DMS114 treated with DMSO at 0.1 percent for 48 hours (cell line): Measurements from ENCODE around the gene C1QTNF8.
"Not testable (repeated sequence)": the region's sequence is repeated elsewhere in the genome, so short reads cannot be mapped to it uniquely, and the experiment has no call there.

ENCODE experiments used
- DNase-seq: peaks from one replicate; lab custom pipeline; 2025; ENCODE audit not compliant: unreplicated experiment; lab: John Stamatoyannopoulos, UW

C1QTNF8 gene

DNA sequence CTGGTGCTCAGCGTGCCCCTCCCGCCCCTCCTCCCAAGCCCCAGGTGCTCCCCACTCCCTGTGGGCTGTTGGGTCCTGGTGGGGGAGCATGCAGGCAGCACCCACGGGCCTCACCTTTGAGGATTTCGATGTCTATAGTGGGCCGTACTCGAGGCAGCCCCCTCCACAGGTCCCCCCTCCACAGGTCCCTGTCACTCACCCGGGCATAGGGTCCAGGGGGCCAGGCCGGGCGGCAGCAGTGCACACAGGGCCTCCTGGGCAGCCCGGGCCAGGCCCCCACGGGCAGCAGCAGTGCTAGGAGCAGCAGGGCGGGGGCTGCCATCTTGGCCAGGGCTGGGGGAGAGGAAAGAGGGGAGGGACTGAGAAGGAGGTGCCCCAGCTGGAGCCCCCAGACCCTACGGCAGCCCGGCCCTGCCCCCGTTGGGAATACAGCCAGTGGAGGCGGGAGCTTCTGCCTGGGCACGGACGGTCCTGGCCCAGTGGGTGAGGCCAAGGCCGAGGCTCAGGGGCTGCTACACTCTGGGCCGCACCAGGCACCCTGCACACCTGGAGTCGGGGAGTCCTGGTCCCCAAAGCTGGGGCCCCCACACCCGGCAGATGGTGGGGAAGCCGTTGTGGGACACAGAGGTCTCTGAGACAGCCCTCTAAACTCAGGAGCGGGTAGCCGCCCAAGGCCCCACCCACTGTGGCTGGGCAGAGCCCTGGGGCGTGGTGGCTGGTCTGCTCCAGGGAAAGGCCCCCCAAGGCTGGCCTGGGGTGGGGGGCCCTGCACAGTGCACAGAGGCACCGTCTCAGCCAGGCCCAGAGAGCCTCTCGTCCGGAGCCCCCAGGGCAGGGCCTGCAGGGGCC is 1.2 kb downstream of the C1QTNF8 start:
- DNase-seq = no peak

DNA sequence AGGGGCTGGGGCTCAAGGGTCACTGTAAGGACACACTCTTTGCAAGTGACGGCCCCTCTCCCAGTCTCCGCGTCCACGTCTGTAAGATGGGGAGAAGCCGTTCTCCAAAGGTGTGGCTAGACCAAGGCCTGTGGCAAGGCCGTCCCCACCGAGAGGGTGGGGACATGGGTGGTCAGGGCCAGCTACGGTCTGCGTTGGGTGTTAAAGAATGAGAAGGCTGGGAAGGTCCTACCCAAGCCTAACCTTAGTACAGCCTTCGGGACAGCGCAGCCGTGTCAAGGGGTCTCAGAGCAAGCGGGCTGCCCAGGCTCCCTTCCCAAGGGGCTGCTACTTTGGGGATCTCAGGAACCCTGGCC is 1.9 kb downstream of the C1QTNF8 start:
- no peak for DNase-seq

DNA sequence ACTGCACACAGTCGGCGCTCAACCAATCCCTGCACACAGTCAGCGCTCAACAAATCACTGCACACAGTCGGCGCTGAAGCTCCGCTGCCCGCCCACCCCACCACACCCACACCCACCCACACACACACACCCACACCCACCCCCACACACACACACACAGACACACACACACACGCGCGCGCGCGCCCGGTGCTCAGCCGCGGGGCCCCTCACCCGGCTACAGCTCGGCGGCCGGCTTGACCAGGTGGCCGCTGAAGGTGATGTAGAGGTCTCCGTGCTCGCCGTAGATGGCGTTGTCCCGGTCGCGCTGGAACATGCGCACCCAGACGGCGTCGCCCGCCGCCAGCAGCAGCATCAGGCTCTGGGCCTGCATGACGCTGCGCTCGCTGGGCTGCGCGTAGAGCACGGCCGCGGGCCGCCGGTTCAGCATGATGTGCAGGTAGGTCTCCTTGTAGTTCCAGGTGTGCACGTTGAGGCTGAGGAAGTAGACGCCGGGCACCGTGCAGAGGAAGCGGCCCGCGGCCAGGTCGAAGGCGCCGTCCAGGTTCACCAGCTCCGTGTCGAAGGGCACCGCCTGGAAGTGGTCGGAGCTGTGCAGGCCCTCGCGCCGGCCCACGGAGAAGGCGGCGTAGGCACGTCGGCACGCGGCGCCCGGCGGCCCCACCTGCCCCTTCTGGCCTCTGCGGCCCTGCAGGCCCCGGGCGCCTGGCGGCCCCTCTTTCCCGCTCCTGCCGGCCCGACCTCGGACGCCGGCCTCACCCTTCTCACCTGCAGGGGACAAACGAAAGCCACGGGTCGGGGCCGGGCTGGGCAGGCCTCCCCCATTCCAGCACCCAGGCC is 2.5 kb downstream of the C1QTNF8 start:
- DNase-seq = no peak

DNA sequence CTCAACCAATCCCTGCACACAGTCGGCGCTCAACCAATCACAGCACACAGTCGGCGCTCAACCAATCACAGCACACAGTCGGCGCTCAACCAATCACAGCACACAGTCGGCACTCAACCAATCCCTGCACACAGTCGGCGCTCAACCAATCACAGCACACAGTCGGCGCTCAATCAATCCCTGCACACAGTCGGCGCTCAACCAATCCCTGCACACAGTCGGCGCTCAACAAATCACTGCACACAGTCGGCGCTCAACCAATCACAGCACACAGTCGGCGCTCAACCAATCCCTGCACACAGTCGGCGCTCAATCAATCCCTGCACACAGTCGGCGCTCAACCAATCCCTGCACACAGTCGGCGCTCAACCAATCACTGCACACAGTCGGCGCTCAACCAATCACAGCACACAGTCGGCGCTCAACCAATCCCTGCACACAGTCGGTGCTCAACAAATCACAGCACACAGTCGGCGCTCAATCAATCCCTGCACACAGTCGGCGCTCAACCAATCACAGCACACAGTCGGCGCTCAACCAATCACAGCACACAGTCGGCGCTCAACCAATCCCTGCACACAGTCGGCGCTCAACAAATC is 3.3 kb downstream of the C1QTNF8 start:
- DNase-seq = not testable (repeated sequence)

DNA sequence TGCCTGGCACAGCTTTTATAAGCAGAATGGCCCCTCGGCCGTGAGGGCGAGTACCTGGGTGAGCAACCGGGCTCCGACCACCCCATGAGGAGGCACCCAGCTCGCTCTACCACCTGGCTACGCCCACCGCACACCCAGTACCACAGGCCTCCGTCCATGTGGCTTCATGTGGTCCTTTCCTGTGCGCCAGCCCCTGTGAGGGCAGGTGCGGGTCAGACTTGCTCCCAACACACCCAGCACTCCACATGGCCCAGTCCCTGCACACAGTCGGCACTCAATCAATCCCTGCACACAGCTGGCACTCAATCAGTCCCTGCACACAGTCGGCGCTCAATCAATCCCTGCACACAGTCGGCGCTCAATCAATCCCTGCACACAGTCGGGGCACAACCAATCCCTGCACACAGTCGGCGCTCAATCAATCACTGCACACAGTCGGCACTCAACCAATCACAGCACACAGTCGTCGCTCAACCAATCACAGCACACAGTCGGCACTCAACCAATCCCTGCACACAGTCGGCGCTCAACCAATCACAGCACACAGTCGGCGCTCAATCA is 4.0 kb downstream of the C1QTNF8 start:
- DNase-seq = no peak

DNA sequence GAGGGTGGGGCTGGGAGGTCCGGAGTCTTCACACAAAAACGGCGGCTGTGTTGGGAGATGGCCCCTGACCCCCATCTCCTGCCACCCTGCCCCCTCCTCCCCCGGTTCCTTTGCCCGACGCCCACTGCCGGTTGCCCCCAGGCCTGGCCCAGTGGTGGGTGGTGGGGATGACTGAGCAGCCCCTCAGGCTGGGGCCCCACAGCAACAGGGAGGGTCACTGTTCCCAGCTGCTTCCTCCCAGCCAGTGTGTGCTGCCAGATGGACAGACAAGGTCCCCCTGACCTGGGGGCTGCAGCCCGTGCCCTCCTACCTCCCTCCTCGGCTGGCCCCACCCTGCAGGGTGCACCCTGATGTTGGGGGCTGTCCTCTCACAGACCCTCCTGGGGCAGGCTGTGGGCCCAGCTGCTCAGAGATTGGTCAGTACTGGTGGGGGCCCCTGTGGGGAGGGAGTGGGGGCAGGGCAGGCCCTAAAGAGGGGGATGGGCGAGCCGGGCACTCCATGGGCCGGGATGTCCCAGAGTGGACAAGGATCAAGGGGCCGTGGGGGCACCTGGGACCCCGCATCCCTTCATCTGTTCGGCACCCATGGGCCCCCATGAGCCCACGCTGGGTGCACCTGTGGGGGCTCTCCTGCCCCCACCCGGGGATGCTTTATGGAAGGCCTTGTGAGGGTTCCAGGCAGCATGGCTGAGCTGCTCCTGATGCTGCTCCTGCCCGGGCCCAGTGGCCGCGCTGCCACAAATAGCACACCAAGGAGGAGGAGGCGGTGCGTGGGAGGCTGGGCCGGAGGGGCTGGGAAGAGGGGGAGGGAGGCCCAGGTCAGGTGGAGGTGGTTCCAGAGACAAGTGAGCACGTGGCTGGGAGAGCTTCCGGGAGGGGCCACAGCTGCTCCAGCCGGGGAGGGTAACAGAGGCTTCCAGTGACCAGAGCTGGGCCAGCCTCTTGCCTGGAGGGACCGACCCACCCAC is 5.1 kb downstream of the C1QTNF8 start:
- no peak for DNase-seq

DNA sequence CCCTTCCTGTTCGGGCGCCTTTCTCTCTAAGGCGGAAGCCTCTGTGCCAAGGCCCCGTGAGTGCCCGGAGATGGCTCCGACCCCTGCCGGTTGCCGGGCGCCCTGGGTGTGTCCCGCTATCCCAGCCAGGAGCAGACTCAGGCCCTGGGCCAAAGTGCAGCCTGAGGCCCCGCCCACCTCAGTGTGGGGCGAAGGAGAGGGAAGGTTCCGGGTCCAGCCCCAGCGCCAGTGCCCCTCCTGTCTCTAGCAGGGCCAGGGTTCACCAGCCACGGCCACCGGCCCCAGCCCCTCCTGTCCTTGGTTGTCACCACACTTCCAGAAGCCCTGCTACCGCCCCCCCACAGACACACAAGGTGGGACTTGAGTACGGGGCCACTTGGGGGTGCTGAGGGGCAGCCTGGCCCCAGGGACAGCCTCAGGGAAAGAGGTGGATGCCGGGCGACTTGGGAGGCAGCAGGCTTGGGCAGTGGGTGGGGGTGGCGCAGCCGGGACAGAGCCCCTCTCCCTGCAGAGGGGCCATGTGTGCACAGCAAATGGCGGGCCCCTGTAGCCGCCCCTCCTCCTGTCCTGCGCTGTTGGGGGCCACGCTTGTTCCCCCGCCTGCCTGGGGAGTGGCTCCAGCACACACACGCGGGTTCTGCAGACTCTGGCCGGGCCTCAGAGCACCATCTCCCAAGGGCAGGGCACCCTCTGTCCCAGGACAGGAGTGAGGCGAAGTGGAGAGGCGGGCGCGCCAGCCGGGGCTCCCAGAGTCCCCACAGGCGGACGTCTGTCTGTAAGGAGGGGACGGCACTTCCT is 6.0 kb downstream of the C1QTNF8 start:
- no peak for DNase-seq

DNA sequence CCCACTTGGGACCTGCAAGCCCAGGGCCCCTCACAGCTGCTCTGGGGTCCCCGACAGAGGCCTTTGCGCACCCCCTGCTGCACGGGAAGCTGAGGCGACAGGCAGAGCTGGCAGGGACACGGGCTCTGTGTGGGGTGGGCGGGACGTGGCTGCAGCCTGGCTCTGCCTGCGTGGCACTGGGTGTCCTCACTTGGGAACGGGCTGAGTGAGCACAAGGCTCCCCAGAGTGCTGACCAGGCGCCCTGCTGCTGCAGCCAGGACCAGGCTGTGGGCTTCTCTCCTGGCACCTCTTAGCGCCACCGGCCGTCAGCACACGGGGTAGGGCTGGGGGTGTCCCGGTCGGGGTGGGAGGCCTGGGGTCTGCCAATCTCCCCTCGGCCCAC is 6.6 kb downstream of the C1QTNF8 start:
- no peak for DNase-seq

DNA sequence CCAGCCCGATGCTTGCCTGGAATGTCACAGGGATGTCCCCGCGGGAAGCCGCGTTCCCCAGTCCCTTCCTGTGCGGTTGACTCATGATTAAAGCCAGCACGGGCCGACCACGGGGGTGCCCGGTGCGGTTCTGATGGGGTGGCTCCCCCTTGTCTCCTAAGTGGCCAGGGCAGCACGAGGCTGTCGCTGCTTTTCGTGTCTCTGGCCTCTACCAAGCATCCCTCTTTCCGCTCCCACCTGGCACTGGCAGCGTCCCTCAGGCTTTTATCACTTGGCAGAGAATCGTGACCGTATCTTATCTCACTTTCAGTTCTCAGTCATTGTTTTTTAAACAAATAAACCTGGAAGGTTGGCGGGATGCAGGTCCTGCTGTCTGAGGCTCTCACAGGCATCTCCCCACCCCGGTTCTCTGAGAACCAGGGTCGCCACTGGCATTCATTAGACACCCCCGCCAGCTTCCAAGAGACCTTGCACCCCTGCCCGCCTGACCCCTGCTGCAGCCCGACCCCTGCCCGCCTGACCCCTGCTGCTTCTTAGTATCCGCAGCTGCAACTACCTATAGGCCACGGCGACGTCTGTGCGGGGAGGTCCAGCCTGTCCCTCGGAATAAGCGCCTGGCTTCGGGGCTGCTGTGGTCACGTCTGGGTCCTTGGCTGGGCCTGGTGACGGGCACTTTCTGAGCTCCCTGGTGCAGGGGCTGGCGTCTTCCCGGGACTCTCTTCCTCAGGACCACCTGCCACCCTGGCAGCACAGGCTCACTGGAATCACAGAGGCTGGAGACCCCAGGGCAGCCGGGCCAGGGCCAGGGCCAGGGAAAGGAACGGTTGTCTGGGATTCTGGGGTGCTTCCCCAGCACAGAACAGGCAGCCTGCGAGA is 7.5 kb downstream of the C1QTNF8 start:
- DNase-seq = no peak

DNA sequence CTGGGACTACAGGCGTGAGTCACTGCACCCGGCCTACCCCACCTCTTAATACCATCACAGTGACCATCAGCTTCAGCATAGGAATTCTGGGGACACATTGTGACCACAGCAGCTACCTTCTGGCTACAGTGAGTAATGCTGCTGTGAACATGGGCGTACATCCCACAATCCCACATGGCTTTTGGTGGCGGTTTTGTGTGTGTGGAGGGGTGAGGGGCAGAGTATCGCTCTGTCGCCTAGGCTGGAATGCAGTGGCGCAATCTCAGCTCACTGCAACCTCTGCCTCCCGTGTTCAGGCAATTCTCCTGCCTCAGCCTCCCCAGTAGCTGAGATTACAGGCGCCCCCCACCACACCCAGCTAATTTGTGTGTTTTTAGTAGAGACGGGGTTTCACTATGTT is 9.6 kb downstream of the C1QTNF8 start:
- not testable (repeated sequence) for DNase-seq

DNA sequence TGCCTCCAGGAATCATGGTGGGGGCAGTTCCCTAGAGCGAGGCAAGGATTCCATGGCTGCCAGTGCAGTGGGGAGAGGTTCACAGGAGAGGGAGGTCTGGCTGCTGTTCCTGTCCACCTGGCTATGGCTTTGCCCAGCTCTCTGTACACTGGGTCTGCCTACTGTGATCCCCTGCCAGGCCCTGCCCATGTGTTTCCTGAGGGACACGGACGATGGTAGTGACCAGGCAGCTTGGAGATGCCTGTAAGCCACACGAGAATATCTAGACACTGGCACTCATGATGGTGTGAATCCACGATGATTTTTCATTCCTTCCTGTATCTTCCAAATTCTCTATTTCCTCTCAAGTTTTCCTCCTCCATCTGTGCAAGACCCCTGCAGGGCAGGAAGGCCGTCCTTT is 11.1 kb downstream of the C1QTNF8 start:
- no peak for DNase-seq

DNA sequence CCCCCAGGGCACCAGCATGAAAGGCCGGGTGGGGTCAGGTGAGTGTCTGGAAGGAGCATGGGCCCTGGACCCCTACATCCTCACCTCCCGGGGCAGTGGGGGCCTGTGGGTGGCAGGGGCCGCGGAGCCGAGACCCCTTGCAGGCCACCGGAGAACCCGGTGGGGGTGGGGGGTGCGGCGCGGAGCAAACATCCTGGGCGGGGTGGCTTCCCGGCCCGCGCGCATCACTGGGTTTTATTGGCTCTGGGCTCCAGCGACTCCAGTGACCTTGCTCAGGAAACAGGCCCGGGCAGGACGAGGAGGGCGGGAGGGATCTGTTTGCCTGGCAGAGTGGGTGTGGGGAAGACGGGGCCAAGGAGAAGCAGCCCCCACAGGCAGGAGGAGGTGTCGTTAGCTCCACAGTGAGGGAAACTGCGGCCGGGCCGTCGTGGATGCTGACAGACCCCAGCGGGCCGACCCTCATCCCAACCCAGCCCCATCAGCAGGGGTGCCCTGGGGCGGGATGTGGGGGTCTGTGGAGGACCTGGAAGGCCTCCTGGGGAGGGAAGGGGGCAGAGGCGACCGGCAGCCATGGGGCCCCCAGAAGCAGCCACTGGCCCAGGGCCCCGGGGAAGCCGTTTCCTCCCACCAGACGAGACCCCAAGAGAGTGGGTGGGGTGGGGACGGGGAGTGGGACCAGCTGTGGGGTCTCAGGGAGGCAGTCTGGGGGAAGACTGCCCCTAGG is 12.9 kb downstream of the C1QTNF8 start:
- no peak for DNase-seq

DNA sequence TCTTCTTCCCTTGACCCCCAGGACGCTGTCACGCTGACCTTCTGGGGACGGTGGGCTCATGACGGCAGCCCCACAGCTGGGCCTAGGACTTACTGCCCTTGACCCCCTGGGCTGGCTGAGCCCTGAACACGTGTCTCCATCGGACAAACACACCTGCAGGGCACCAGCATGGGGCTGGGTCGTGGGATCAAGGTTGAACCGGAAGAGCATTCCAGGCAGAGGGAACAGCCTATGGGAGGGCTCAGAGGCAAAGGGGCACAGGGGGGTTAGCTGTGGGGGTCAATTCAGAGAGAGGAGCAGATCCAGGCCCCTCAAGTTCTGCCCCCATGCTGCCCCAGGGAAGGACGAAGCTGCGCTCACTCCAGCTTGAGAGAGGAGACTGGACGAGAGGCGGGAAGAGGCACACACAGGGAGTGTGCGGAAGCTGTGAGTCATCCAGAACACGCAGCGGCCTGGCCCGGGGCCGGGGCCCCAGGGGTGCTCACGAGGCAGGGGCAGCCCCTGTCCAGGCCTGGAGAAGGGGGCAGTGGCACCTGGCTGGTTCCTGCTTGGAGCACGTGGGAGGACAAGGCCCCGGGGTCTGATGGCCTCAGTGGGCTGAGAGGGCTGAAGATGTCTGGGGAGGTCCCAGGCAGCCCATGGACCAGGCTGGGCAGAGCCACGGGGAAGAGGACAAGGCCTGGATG is 13.6 kb downstream of the C1QTNF8 start:
- DNase-seq = no peak

DNA sequence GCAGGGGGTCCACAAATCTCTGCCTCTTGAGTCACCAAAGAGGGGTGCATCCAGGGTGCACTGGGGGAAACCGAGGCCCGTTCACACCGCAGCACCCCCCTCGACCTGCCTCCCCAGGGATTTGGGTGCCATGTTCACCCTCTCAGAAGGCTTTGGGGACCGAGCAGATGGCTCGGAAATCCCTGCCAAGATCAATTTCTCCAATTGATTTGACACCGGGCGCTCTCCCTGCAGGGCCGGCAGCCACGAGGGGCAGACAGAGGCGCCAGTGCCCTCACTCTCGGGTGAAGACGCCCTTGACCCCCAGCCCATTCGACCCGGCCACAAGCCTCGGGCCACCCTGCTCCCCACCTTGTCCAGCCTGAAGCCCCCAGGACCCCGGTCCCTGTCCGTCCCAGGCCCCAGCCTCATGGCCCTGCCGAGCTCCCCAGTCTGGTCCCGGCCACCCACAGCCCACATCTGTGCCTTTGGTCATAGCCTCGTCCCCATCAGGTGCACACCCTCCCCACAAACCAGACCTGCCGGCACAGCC is 14.2 kb downstream of the C1QTNF8 start:
- no peak for DNase-seq

DNA sequence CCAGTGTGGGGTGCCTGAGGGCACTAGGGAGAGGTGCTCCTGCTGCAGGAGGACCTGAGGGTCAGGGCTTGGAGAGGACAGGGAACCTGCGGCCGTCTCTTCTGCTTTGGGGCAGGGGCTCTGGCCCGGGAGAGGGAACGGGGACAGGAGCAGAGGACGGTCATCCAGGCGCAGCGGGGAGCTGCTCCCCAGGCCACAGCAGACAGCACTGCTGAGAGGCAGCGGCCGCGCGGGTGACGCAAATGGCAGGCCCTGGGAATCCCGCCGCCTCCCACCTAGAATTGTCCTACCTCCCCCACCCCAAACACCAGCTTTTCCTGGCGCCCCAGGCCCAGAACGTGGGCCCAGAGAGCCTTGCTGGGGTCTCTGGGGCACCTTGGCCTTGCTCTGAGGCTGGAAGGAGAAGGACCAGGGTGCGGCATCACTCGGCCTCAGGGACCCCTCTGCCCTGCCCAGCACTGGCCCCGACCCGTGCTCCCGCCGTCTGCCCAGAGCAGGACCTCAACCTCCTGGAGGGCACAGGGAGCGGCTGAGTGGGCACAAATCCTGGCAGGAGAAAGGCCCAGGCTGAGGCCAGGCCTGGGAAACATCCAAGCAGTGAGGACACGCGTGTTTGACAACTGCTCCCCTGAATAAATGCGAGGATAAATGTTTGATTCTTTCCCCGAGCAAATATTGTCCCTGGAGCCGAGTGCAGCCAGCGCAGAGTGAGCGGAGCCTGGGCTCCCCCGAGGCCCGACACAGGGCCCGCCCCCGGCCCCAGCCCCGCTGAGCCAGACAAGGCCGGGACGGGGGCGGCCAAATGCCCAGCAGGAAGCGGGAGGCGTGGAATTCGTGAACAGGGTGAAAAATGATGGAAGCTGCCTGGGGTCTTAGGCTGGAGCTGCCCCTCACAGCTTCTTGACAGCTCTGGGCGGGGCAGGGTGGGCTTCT is 15.0 kb downstream of the C1QTNF8 start:
- DNase-seq = no peak
